Stimulated activated memory B cell treated with anti-CD40 and anti-IgM and Interleukin-4, amounts not matched to agents 10 μg/mL and 1 μg/mL and 100 μg/mL, for 72 hours (primary cell): ENCODE data around the gene TTC17.
"Not testable (repeated sequence)": the region's sequence is repeated elsewhere in the genome, so short reads cannot be mapped to it uniquely, and the experiment has no call there.

Experiments used
- ATAC-seq: fragments of 150-1000 bp; cut with Tn5 transposase; 2 replicates; pipeline ENCODE4 v1.10.0; 2021
- H3K27ac Mint-ChIP-seq: one replicate; pipeline ENCODE4 v1.8.0; 2022; ENCODE audit warnings: mild to moderate bottlenecking, mixed read lengths
- H3K27me3 Mint-ChIP-seq: one replicate; pipeline ENCODE4 v1.8.0; 2022; ENCODE audit warnings: mixed read lengths
- H3K36me3 Mint-ChIP-seq: one replicate; pipeline ENCODE4 v1.8.0; 2022; ENCODE audit warnings: mixed read lengths
- H3K4me1 Mint-ChIP-seq: one replicate; pipeline ENCODE4 v1.8.0; 2022; ENCODE audit warnings: mixed read lengths
- H3K4me3 Mint-ChIP-seq: one replicate; pipeline ENCODE4 v1.8.0; 2022; ENCODE audit warnings: mild to moderate bottlenecking, moderate library complexity, mixed read lengths
- H3K9me3 Mint-ChIP-seq: one replicate; pipeline ENCODE4 v1.8.0; 2022; ENCODE audit warnings: mixed read lengths

TTC17 gene, protein sequence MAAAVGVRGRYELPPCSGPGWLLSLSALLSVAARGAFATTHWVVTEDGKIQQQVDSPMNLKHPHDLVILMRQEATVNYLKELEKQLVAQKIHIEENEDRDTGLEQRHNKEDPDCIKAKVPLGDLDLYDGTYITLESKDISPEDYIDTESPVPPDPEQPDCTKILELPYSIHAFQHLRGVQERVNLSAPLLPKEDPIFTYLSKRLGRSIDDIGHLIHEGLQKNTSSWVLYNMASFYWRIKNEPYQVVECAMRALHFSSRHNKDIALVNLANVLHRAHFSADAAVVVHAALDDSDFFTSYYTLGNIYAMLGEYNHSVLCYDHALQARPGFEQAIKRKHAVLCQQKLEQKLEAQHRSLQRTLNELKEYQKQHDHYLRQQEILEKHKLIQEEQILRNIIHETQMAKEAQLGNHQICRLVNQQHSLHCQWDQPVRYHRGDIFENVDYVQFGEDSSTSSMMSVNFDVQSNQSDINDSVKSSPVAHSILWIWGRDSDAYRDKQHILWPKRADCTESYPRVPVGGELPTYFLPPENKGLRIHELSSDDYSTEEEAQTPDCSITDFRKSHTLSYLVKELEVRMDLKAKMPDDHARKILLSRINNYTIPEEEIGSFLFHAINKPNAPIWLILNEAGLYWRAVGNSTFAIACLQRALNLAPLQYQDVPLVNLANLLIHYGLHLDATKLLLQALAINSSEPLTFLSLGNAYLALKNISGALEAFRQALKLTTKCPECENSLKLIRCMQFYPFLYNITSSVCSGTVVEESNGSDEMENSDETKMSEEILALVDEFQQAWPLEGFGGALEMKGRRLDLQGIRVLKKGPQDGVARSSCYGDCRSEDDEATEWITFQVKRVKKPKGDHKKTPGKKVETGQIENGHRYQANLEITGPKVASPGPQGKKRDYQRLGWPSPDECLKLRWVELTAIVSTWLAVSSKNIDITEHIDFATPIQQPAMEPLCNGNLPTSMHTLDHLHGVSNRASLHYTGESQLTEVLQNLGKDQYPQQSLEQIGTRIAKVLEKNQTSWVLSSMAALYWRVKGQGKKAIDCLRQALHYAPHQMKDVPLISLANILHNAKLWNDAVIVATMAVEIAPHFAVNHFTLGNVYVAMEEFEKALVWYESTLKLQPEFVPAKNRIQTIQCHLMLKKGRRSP

DNA sequence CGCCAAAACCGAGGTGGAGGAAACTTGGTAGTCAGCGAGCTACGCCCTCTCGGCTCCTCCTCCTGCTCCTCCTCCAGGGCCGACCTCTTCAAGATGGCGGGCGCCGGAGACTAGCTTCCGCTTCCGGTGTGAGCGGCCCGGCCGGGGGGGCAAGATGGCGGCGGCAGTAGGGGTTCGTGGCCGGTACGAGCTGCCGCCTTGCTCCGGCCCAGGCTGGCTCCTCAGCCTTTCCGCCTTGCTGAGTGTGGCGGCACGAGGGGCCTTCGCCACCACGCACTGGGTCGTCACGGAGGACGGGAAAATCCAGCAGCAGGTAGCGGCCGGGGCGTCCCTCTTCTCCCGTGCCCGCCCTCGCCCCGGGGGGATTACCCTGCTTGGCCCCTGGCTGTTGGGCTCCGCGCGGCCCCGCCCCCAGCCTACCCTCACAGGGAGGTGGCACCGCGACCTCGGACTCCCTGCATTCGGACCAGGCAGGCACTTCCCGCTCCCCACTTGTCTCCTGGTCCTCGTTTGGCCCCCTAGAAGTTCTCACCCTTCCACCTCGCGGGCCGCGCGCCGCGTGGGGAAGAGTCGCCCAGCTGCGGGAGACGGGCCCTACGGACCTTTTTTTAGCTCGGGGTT lies at the start of gene TTC17:
Gene TTC17 (plus strand): TSS at position 120 of the 621 bp plus-strand sequence. CDS start 35 bp downstream, at position 155.
- Mint-ChIP-seq H3K36me3 (no peaks in the 10 kb centered on the region), H3K27me3 (no peaks in the 10 kb centered on the region), H3K4me3 (peak within 1 kb of the TSS; percentile 97), H3K9me3 (no peaks in the 10 kb centered on the region), H3K4me1 (peaks cover 32% of the 10 kb centered on the region), H3K27ac (peak within 1 kb of the TSS; percentile 97)
- ATAC-seq: peak; percentile 98

DNA sequence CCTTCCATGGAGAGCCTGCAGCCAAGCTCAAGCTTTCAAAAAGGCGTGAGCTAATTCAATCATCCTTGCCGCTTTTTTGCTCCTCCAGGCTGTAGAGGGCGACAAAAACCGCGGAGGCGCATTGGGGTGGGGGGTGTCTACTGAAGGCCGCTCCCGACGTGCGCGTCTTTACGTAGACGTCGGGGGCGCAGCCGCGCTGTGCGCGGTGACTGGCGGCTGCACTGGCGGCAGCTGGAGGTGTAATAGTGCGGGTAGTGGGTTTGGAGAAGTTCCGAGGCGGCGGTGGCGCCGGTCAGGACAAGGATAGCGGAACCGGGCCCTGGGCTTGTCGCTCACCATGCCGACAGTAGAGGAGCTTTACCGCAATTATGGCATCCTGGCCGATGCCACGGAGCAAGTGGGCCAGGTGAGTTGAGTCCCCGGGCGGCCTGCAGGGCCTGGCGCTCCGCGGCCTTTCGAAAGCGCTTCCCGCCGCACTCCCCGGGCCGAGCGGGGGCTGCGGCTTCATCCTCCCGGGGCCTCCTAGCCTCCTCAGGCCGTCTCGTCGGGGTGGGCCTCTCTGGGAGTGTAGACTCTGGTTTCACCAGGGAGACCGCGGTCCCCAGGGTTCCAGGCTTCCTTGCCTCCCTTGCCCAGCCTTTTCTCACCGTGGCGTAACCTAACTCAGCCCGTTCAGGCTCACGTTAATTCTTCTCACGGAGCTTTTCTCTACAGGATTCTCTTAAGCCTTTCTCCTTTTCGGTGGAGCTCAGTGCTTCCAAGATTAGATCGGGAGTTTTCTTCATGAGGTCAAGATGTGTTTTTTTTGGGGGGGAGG lies 46.7 kb upstream of the TTC17 start, which contains the start of gene API5:
Gene API5 (plus strand): TSS at position 206 of the 817 bp plus-strand sequence. CDS start 132 bp downstream, at position 338.
- Mint-ChIP-seq H3K27ac (peak within 1 kb of the TSS; percentile 91), H3K4me3 (peak within 1 kb of the TSS; percentile 98), H3K36me3 (no peaks in the 10 kb centered on the region), H3K9me3 (no peaks in the 10 kb centered on the region), H3K4me1 (peaks cover 39% of the 10 kb centered on the region), H3K27me3 (no peaks in the 10 kb centered on the region)
- ATAC-seq: peak; percentile 99

DNA sequence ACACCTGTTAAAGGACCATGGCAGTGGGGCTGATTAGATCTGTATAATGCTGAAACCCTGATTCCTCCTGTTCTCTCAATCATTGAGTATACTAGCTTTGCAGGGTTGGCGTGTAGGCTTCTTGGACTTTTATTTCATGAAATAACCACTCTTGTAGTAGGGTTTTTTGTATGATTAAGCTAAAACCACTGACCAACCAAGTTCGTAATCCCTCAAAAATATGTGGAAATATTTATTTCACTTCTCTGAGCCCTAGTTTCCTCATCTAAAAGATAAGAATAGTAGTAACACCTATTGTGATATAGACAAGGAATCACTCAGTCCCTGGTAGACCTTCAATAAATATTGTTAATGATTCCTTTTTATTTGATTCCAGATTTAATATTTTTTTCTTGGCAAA lies 42.8 kb upstream of the TTC17 start:
- Mint-ChIP-seq H3K4me1 (peaks cover 41% of the 10 kb centered on the region), H3K9me3 (no peaks in the 10 kb centered on the region), H3K4me3 (no peak overlapping the region)

DNA sequence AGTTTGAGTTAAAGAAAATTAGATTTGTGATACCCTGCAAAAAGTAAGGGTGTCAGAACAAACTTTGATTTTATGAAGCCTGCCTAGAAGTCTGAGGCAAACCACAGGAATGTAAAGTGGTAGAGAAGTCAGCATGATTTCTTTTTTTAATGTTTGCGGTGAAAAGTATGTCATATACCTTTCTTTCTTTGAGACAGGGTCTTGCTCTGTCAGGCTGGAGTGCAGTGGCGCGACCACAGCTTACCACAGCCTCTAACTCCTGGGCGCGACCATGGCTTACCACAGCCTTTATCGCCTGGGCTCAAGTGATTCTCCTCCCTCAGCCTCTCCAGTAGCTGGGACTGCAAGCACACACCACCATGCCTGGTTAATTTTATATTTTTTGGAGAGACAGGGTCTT lies 42.3 kb upstream of the TTC17 start:
- no peaks in the 10 kb centered on the region for H3K9me3 Mint-ChIP-seq
- no peaks in the 10 kb centered on the region for H3K27me3 Mint-ChIP-seq
- H3K36me3 Mint-ChIP-seq: no peaks in the 10 kb centered on the region
- H3K4me3 Mint-ChIP-seq: no peak overlapping the region
- peaks cover 41% of the 10 kb centered on the region for H3K4me1 Mint-ChIP-seq
- no peak overlapping the region for H3K27ac Mint-ChIP-seq
- ATAC-seq: no peak

More for the DNA sequence above, 42.8 kb upstream of the TTC17 start:
- Mint-ChIP-seq H3K27me3 (no peaks in the 10 kb centered on the region), H3K36me3 (no peaks in the 10 kb centered on the region), H3K27ac (no peak overlapping the region)
- ATAC-seq: no peak

DNA sequence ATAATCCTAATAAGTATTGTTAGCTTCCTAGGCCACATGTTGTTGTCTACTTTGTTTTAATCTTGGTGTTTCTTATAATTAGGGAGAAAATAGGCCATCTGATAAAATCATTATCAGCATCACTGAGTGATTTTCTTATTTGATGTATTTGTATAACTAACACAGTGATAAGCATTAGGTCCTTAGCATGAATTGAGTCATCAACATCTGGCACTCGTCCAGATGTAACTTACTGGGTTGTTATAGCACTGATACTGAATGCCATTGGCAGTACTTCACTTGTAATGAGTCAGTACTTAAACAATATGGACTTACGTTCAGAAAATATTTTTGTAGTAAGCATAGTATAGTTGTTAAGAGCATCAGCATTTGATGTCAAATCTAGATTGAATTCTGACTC lies 30.7 kb upstream of the TTC17 start:
- Mint-ChIP-seq H3K27ac (no peak overlapping the region), H3K36me3 (peaks cover 72% of the 10 kb centered on the region), H3K27me3 (no peaks in the 10 kb centered on the region), H3K4me3 (no peak overlapping the region), H3K4me1 (no peaks in the 10 kb centered on the region), H3K9me3 (no peaks in the 10 kb centered on the region)
- ATAC-seq: no peak

DNA sequence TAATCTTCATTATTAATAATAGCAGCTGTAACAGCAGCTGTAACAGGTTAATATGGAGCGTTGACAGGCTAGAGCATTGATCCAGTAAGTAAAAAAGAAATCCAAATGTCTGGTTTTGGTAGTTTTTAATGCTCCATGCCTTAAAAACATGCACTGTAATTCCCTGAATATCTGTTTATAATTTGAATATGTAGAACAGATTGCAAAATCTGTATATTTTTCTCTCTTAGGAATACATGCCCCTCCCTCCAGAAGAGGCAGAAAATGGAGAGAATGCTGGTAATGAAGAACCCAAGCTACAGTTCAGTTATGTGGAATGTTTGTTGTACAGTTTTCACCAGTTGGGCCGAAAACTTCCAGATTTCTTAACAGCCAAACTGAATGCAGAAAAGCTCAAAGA lies 30.2 kb upstream of the TTC17 start:
- Mint-ChIP-seq H3K4me3 (no peak overlapping the region), H3K9me3 (no peaks in the 10 kb centered on the region), H3K36me3 (peaks cover 70% of the 10 kb centered on the region), H3K27me3 (no peaks in the 10 kb centered on the region), H3K4me1 (no peaks in the 10 kb centered on the region), H3K27ac (no peak overlapping the region)
- ATAC-seq: no peak

DNA sequence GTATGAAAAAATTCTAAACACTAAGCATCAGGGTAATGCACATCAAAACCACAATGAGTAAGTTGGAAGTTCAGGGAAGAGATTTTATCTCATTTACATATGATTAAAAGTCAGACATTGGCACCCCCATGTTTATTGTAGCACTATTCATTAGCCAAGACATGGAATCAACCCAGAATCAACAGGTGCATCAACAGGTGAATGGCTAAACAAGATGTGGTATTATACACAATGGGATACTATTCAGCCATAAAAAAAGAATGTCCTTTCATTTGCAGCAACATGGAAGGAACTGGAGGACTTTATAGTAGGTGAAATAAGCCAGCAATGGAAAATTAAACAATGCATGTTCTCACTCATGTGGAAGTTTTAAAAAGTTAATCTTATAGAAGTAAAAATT lies 17.6 kb upstream of the TTC17 start:
- no peaks in the 10 kb centered on the region for H3K4me1 Mint-ChIP-seq
- no peak overlapping the region for H3K4me3 Mint-ChIP-seq
- ATAC-seq: no peak
- peaks cover 26% of the 10 kb centered on the region for H3K36me3 Mint-ChIP-seq
- H3K9me3 Mint-ChIP-seq: no peaks in the 10 kb centered on the region
- H3K27me3 Mint-ChIP-seq: no peaks in the 10 kb centered on the region
- H3K27ac Mint-ChIP-seq: no peak overlapping the region

DNA sequence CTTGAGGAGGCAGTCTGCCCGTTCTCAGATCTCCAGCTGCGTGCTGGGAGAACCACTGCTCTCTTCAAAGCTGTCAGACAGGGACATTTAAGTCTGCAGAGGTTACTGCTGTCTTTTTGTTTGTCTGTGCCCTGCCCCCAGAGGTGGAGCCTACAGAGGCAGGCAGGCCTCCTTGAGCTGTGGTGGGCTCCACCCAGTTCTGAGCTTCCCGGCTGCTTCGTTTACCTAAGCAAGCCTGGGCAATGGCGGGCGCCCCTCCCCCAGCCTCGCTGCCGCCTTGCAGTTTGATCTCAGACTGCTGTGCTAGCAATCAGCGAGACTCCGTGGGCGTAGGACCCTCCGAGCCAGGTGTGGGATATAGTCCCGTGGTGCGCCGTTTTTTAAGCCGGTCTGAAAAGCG lies 7.3 kb upstream of the TTC17 start:
- not testable (repeated sequence) for ATAC-seq, H3K27ac Mint-ChIP-seq, H3K36me3 Mint-ChIP-seq, H3K4me3 Mint-ChIP-seq, H3K9me3 Mint-ChIP-seq, H3K4me1 Mint-ChIP-seq, H3K27me3 Mint-ChIP-seq

DNA sequence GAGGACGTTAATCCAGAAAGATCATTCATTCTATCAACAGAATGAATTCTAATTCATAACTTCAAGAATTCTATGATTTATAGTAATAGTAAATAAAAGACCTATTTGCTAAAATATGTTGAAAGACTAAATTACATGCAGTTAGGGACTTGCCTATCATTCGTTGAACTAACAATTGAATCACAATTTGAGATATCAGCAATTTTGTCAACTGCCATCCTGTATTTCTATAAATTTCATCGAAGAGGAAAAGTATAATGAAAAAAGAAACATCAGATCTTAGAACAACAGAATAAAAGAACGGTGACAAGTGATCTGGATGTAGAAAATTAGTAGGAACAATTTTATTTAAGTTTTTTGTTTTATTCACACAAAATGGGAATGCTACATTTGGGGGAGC lies 4.4 kb upstream of the TTC17 start:
- no peaks in the 10 kb centered on the region for H3K27me3 Mint-ChIP-seq
- H3K4me3 Mint-ChIP-seq: no peak overlapping the region
- no peak overlapping the region for H3K27ac Mint-ChIP-seq
- H3K4me1 Mint-ChIP-seq: peaks cover 14% of the 10 kb centered on the region
- no peak for ATAC-seq
- H3K9me3 Mint-ChIP-seq: no peaks in the 10 kb centered on the region
- peaks cover 6% of the 10 kb centered on the region for H3K36me3 Mint-ChIP-seq

DNA sequence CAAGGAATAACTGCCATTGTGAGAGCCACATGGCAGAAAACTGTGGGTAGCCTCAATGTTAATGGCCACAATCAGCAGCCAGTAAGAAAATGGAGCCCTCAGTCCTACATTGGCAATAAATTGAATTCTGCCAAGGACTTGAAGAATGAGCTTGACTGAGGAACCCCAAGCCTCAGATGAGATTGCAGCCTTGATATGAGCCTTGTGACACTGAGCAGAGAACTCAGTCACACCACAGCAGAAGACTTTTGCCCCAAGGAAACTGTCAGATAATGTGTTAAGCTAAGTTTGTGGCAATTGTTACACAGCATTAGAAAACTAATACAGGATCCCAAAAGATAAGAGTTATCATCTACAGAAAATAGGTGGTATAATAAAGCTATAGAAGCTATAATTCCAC lies 2.4 kb upstream of the TTC17 start:
- ATAC-seq: no peak
- H3K27ac Mint-ChIP-seq: no peak overlapping the region

DNA sequence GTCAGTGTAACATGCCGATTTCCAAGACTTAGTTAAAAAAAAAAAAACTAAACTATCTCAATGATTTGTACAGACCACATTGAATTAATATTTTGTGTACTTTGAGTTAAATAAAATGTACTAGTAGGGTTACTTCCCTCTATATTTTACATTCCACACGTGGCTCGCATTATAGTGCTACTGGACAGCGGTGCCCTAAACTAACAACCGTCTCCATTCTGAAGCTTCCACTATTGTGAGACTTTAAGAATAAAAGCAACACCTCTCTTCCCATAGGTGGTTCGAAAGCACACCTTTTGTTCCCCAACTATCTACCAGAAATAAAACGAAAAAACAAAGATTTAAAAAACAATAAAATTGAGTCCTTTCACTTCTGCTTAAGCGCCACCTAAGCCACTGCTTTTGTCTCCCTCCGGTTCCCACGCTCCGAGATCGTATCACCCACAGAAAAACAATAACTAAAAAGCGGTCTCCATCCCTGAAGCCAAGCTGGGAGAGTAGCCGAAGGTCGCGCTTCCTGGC lies 380 bp upstream of the TTC17 start:
- Mint-ChIP-seq H3K27me3 (no peaks in the 10 kb centered on the region), H3K4me1 (peaks cover 32% of the 10 kb centered on the region), H3K9me3 (no peaks in the 10 kb centered on the region), H3K4me3 (peak overlapping the region; percentile 97), H3K27ac (peak overlapping the region; percentile 97), H3K36me3 (no peaks in the 10 kb centered on the region)
- no peak for ATAC-seq

More for the DNA sequence above, 2.4 kb upstream of the TTC17 start:
- H3K27me3 Mint-ChIP-seq: no peaks in the 10 kb centered on the region
- no peaks in the 10 kb centered on the region for H3K9me3 Mint-ChIP-seq
- H3K4me1 Mint-ChIP-seq: peaks cover 32% of the 10 kb centered on the region
- H3K36me3 Mint-ChIP-seq: peaks cover 6% of the 10 kb centered on the region
- H3K4me3 Mint-ChIP-seq: no peak overlapping the region

DNA sequence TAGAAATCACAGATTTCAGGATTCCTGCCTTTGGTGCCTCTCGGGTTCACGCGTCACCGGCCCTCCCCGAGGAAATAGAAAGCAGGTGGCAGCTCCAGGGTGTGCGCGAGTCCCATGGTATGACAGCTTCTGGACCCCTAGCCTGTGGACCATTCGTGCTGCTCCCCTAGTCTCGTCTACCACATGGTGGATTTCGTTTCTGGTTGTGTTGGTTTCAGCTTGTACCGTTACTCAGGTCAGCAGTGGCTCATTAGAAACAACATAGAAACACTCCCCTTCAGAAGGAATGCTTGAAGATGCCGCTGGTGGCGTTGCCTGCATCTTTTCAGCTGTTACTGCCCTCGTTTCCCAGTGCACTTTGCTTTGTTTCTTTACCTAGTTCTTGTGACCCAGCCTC lies 700 bp downstream of the TTC17 start:
- peak; percentile 62 for ATAC-seq
- H3K9me3 Mint-ChIP-seq: no peaks in the 10 kb centered on the region

DNA sequence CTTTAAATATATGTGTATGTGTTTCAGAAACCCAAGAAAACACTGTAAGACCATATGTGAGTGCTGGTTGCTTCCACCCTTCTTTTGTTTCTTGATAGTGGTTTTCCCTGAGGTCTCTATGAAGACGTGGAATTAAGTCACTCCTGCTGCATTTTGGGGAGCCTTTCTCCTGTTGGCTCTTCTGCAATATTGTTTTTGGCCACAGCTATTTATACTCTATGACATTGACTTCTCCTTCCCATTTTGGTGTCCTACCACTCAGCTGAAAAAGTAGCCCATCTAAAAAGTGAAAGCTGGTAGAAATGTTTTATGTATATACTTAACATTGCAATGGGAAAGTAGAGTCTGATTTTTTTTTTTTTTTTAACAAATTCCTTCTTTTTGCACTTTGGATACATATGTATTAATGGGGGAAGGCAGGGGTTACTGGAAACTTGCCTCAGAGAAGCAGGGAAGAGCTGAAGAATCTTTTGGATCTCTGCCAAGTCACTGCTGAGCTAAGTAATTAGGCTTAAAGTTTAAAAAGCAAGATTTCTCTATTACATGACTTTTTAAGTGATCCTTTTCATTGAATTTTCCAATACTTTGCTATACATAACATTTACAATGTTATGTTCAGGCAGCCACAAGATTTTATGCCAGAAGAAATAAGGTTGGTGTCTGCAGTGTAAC lies 1.8 kb downstream of the TTC17 start:
- Mint-ChIP-seq H3K4me3 (peak overlapping the region; percentile 97), H3K27ac (peak overlapping the region; percentile 97), H3K4me1 (peaks cover 33% of the 10 kb centered on the region), H3K36me3 (peaks cover 4% of the 10 kb centered on the region), H3K27me3 (no peaks in the 10 kb centered on the region), H3K9me3 (no peaks in the 10 kb centered on the region)
- no peak for ATAC-seq

More for the DNA sequence above, 700 bp downstream of the TTC17 start:
- Mint-ChIP-seq H3K4me1 (peaks cover 32% of the 10 kb centered on the region), H3K4me3 (peak overlapping the region; percentile 97), H3K36me3 (no peaks in the 10 kb centered on the region), H3K27me3 (no peaks in the 10 kb centered on the region), H3K27ac (peak overlapping the region; percentile 97)
